Osteocyte (in vitro differentiated cells): ENCODE measurements around the gene RIC1. TPM values are rescaled to one million over a fixed set of nuclear protein-coding genes. Genes with fewer than 3 reads are reported as not detected.
"Not testable (repeated sequence)": the region's sequence is repeated elsewhere in the genome, so short reads cannot be mapped to it uniquely, and the experiment has no call there.

ENCODE experiments used
- DNase-seq: peaks from one replicate; pipeline ENCODE4 v3.0.0; 2021; ENCODE audit warnings: mixed read lengths; ENCODE audit not compliant: unreplicated experiment; ENCODE audit errors: extremely low spot score
- H3K27ac Mint-ChIP-seq: one replicate; pipeline ENCODE4 v1.8.0; 2021; ENCODE audit warnings: mild to moderate bottlenecking, mixed read lengths; ENCODE audit not compliant: unreplicated experiment
- H3K27me3 Mint-ChIP-seq: one replicate; pipeline ENCODE4 v1.8.0; 2021; ENCODE audit warnings: mixed read lengths; ENCODE audit not compliant: unreplicated experiment
- H3K36me3 Mint-ChIP-seq: one replicate; pipeline ENCODE4 v1.8.0; 2021; ENCODE audit warnings: mixed read lengths; ENCODE audit not compliant: unreplicated experiment
- H3K4me1 Mint-ChIP-seq: one replicate; pipeline ENCODE4 v1.8.0; 2021; ENCODE audit warnings: mixed read lengths; ENCODE audit not compliant: unreplicated experiment
- H3K4me3 Mint-ChIP-seq: one replicate; pipeline ENCODE4 v1.8.0; 2021; ENCODE audit warnings: mild to moderate bottlenecking, moderate library complexity, mixed read lengths; ENCODE audit not compliant: unreplicated experiment
- H3K9me3 Mint-ChIP-seq: one replicate; pipeline ENCODE4 v1.8.0; 2021; ENCODE audit warnings: mixed read lengths; ENCODE audit not compliant: unreplicated experiment
- CTCF ChIP-seq: fragments of 200-600 bp; sonication (generic); IDR thresholded peaks from 2 replicates; pipeline ENCODE4 v1.5.0; 2021; ENCODE audit warnings: antibody characterized with exemption, mild to moderate bottlenecking, moderate library complexity
- total RNA-seq: library from RNA; stranded (reverse); gene quantifications from 2 replicates; pipeline ENCODE4 v1.2.1, GENCODE V29; 2021

Gene RIC1
- total RNA-seq, 1 donor from 2014 or later: 52.4 TPM

GRCh38 chr9:5621327-5621726 lies 7.6 kb upstream of the RIC1 start:
- no peak for TF ChIP-seq CTCF
- Mint-ChIP-seq H3K27me3 (no peaks in the 10 kb centered on the region), H3K9me3 (no peaks in the 10 kb centered on the region), H3K27ac (peak overlapping the region; percentile 71), H3K4me3 (no peak overlapping the region), H3K4me1 (peaks cover 25% of the 10 kb centered on the region), H3K36me3 (no peaks in the 10 kb centered on the region)
- DNase-seq: no peak

DNA sequence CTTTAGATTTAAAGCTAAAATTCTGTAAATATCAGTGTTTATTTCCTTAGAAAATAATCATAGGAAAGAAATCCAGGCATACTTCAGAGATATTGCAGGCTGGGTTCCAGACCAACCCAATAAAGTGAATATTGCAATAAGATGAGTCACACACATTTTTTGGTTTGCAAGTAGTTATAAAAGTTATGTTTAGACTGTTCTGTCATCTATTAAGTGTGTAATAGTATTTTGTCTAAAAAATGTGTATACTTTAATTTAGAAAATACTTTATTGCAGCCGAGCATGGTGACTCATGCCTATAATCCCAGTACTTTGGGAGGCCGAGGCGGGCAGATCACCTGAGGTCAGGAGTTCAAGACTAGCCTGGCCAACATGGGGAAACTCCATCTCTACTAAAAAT lies 6.9 kb upstream of the RIC1 start:
- peaks cover 30% of the 10 kb centered on the region for H3K4me1 Mint-ChIP-seq
- no peak for DNase-seq
- no peak for TF ChIP-seq CTCF
- peak overlapping the region; percentile 71 for H3K27ac Mint-ChIP-seq
- H3K36me3 Mint-ChIP-seq: no peaks in the 10 kb centered on the region
- no peak overlapping the region for H3K4me3 Mint-ChIP-seq
- H3K9me3 Mint-ChIP-seq: no peaks in the 10 kb centered on the region
- H3K27me3 Mint-ChIP-seq: no peaks in the 10 kb centered on the region

- no peaks in the 10 kb centered on the region for H3K27me3 Mint-ChIP-seq
- H3K36me3 Mint-ChIP-seq: no peaks in the 10 kb centered on the region
- no peak overlapping the region for H3K4me3 Mint-ChIP-seq
- peaks cover 40% of the 10 kb centered on the region for H3K4me1 Mint-ChIP-seq
- no peaks in the 10 kb centered on the region for H3K9me3 Mint-ChIP-seq
- DNase-seq: no peak
- no peak overlapping the region for H3K27ac Mint-ChIP-seq
- TF ChIP-seq CTCF: no peak
These were observed 4.3 kb upstream of the RIC1 start for GRCh38 chr9:5624655-5625054.

DNA sequence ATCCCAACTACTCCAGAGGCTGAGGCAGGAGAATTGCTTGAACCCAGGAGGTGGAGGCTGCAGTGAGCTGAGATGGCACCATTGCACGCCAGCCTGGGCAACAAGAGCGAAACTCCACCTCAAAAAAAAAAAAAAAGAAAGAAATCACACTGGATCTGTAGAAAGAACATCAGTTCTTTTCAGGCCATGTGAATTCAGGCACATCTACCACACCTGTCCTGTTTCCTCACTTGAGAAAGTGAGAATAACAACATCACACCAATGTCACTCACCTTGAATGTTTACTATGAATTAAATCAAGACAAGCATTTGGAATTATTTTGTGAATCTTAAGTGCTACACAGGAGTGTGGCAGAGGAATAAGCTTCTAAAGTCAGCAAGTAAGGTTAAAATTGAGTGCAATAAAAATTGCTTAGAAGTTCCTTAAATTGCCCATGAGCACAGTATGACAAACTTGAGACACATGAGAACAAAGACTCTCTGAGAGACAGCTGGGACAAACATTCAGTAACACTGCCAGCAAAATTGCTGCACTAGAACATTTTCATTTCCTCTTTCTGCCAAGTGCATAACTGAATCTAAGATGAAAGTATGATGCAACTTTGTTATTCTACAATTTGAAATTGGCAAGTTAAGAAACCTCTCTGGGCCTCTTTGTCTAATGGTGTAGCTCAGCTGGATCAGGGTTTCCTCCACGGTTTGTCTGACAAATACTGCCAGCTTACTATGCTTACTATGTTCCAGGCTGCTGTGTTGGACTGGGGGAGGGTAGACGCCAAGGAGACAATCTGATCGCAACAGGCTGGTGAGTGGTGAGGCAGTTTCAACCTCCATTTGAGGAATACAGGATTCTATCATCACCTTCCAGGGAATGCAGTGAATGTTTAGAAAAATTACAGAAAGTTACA lies 1.9 kb upstream of the RIC1 start:
- Mint-ChIP-seq H3K27ac (peak overlapping the region; percentile 97), H3K27me3 (no peaks in the 10 kb centered on the region), H3K4me3 (peak overlapping the region; percentile 89), H3K36me3 (no peaks in the 10 kb centered on the region), H3K4me1 (peaks cover 37% of the 10 kb centered on the region), H3K9me3 (no peaks in the 10 kb centered on the region)
- no peak for TF ChIP-seq CTCF
- no peak for DNase-seq

GRCh38 chr9:5627686-5628085 lies 1.2 kb upstream of the RIC1 start:
- H3K9me3 Mint-ChIP-seq, H3K27me3 Mint-ChIP-seq, DNase-seq, H3K36me3 Mint-ChIP-seq: not testable (repeated sequence)
- H3K4me3 Mint-ChIP-seq: peak overlapping the region; percentile 89
- peak overlapping the region; percentile 97 for H3K27ac Mint-ChIP-seq
- peaks cover 41% of the 10 kb centered on the region for H3K4me1 Mint-ChIP-seq
